GM18951 (cell line): ENCODE measurements around the gene NDUFAF3.
A peak's percentile ranks its signal among the peaks of the same experiment; 100 is the strongest.

Experiments used
- POLR2A ChIP-seq: IDR thresholded peaks from 4 replicates; pipeline ENCODE4 v1.6.1; 2011; ENCODE audit warnings: mild to moderate bottlenecking; ENCODE audit not compliant: insufficient read length, insufficient read depth; ENCODE audit errors: extremely low read depth
- in situ Hi-C: fragments of 300-500 bp; cut with MboI; formaldehyde crosslinking; loops from one replicate; pipeline ENCODE4 v1.12.0; 2022; ENCODE audit warnings: low sequenced_read_pairs, mixed read lengths, inconsistent platforms; ENCODE audit not compliant: unreplicated experiment

Gene NDUFAF3

GRCh38 chr3:49021813-49022687 is at the start of gene NDUFAF3:
Gene NDUFAF3 (plus strand): TSS chr3:49022121. CDS start chr3:49022145, 24 bp downstream.
- in situ Hi-C loops, result no loop called here
- TF ChIP-seq POLR2A, result peak; percentile 82

- in situ Hi-C loops, result no loop called here
- no peak for TF ChIP-seq POLR2A
Measured at GRCh38 chr3:48974076-48974864, 47.7 kb upstream of the NDUFAF3 start.

- TF ChIP-seq POLR2A, result no peak
- in situ Hi-C loops, result no loop called here
Measured at GRCh38 chr3:48979451-48979850, 42.5 kb upstream of the NDUFAF3 start.

- in situ Hi-C loops, result no loop called here
- no peak for TF ChIP-seq POLR2A
Measured at GRCh38 chr3:48980295-48980694, 41.6 kb upstream of the NDUFAF3 start.

GRCh38 chr3:48982016-48982415 is 39.9 kb upstream of the NDUFAF3 start:
- in situ Hi-C loops, result no loop called here

GRCh38 chr3:48982686-48983085 is 39.2 kb upstream of the NDUFAF3 start:
- TF ChIP-seq POLR2A, result no peak
- in situ Hi-C loops, result no loop called here

More at GRCh38 chr3:48982016-48982415, 39.9 kb upstream of the NDUFAF3 start:
- no peak for TF ChIP-seq POLR2A

- in situ Hi-C loops, result no loop called here
- no peak for TF ChIP-seq POLR2A
Measured at GRCh38 chr3:48983096-48983495, 38.8 kb upstream of the NDUFAF3 start.

GRCh38 chr3:48984663-48985062 is 37.3 kb upstream of the NDUFAF3 start:
- TF ChIP-seq POLR2A, result no peak
- in situ Hi-C loops, result no loop called here

GRCh38 chr3:48985831-48986376 is 36.0 kb upstream of the NDUFAF3 start:
- in situ Hi-C loops, result no loop called here
- no peak for TF ChIP-seq POLR2A

- TF ChIP-seq POLR2A, result no peak
- in situ Hi-C loops, result no loop called here
Measured at GRCh38 chr3:48989126-48989795, 32.7 kb upstream of the NDUFAF3 start.

- peak; percentile 61 for TF ChIP-seq POLR2A
- in situ Hi-C loops, result no loop called here
Measured at GRCh38 chr3:48989796-48990635, 31.9 kb upstream of the NDUFAF3 start, which contains the start of gene P4HTM. Gene P4HTM (plus strand): TSS chr3:48990241. CDS start chr3:48990257, 16 bp downstream.
